ENCODE measurements around the gene SMOC2.

Gene SMOC2

GRCh38 chr6:168447282-168447681 lies 6.3 kb downstream of the SMOC2 start:
- Histone ChIP-seq H3K79me1 (ENCODE audit: low read length) (no peaks in the 10 kb centered on the region), H3K36me3 (ENCODE audit: control insufficient read depth, insufficient read depth, low read length) (no peaks in the 10 kb centered on the region), H3K4me2 (ENCODE audit: low read length) (no peak overlapping the region), H3K23ac (ENCODE audit: low read length) (no peak overlapping the region), H3K79me2 (ENCODE audit: control insufficient read depth, insufficient read depth, low read length) (no peaks in the 10 kb centered on the region), H3K27me3 (ENCODE audit: insufficient read depth, low read length, poor library complexity) (peaks cover 7% of the 10 kb centered on the region), H2BK120ac (ENCODE audit: low read depth, low read length) (no peak overlapping the region), H4K8ac (ENCODE audit: low read depth, low read length) (no peak overlapping the region), H3K9ac (ENCODE audit: low read length) (no peak overlapping the region), H2AK5ac (ENCODE audit: low read length) (no peak overlapping the region), H3K18ac (ENCODE audit: low read length) (no peak overlapping the region), H3K4me1 (ENCODE audit: control insufficient read depth, low read depth, low read length) (peaks cover 4% of the 10 kb centered on the region), H3K56ac (ENCODE audit: low read length) (no peak overlapping the region), H3K4ac (ENCODE audit: low read depth, low read length) (no peak overlapping the region), H2BK15ac (replicated peaks; ENCODE audit: low read depth) (no peak overlapping the region), H3K27ac (ENCODE audit: low read depth, low read length) (no peak overlapping the region), H2BK5ac (ENCODE audit: low read length) (no peak overlapping the region), H4K5ac (ENCODE audit: low read length) (no peak overlapping the region), H3K4me3 (ENCODE audit: low read length) (no peak overlapping the region)
- no CpG with 5 or more reads among the region's 4 CpGs for WGBS (ENCODE audit: extremely low coverage, insufficient coverage, low lambda C conversion rate)
- DNase-seq: no peak

GRCh38 chr6:168447700-168448099 lies 6.7 kb downstream of the SMOC2 start:
- DNase-seq: no peak
- Histone ChIP-seq H3K36me3 (ENCODE audit: control insufficient read depth, insufficient read depth, low read length) (no peaks in the 10 kb centered on the region), H3K18ac (ENCODE audit: low read length) (no peak overlapping the region), H3K4me2 (ENCODE audit: low read length) (no peak overlapping the region), H4K8ac (ENCODE audit: low read depth, low read length) (no peak overlapping the region), H3K27me3 (ENCODE audit: insufficient read depth, low read length, poor library complexity) (peaks cover 3% of the 10 kb centered on the region), H2BK120ac (ENCODE audit: low read depth, low read length) (no peak overlapping the region), H3K27ac (ENCODE audit: low read depth, low read length) (no peak overlapping the region), H4K5ac (ENCODE audit: low read length) (no peak overlapping the region), H2BK15ac (replicated peaks; ENCODE audit: low read depth) (no peak overlapping the region), H2AK5ac (ENCODE audit: low read length) (no peak overlapping the region), H3K4ac (ENCODE audit: low read depth, low read length) (no peak overlapping the region), H3K79me1 (ENCODE audit: low read length) (no peaks in the 10 kb centered on the region), H3K4me3 (ENCODE audit: low read length) (no peak overlapping the region), H3K4me1 (ENCODE audit: control insufficient read depth, low read depth, low read length) (peaks cover 3% of the 10 kb centered on the region), H3K23ac (ENCODE audit: low read length) (no peak overlapping the region), H3K56ac (ENCODE audit: low read length) (no peak overlapping the region), H3K79me2 (ENCODE audit: control insufficient read depth, insufficient read depth, low read length) (no peaks in the 10 kb centered on the region), H2BK5ac (ENCODE audit: low read length) (no peak overlapping the region), H3K9ac (ENCODE audit: low read length) (no peak overlapping the region)
- no CpG with 5 or more reads among the region's 3 CpGs for WGBS (ENCODE audit: extremely low coverage, insufficient coverage, low lambda C conversion rate)

- Histone ChIP-seq H3K56ac (ENCODE audit: low read length) (no peak overlapping the region), H3K4ac (ENCODE audit: low read depth, low read length) (no peak overlapping the region), H4K5ac (ENCODE audit: low read length) (no peak overlapping the region), H3K4me3 (ENCODE audit: low read length) (no peak overlapping the region), H3K18ac (ENCODE audit: low read length) (no peak overlapping the region), H3K36me3 (ENCODE audit: control insufficient read depth, insufficient read depth, low read length) (no peaks in the 10 kb centered on the region), H2BK5ac (ENCODE audit: low read length) (no peak overlapping the region), H3K9ac (ENCODE audit: low read length) (no peak overlapping the region), H4K8ac (ENCODE audit: low read depth, low read length) (no peak overlapping the region), H3K27me3 (ENCODE audit: insufficient read depth, low read length, poor library complexity) (no peaks in the 10 kb centered on the region), H3K27ac (ENCODE audit: low read depth, low read length) (no peak overlapping the region), H2AK5ac (ENCODE audit: low read length) (no peak overlapping the region), H2BK120ac (ENCODE audit: low read depth, low read length) (no peak overlapping the region), H3K23ac (ENCODE audit: low read length) (no peak overlapping the region), H3K4me1 (ENCODE audit: control insufficient read depth, low read depth, low read length) (no peaks in the 10 kb centered on the region), H2BK15ac (replicated peaks; ENCODE audit: low read depth) (no peak overlapping the region), H3K4me2 (ENCODE audit: low read length) (no peak overlapping the region), H3K79me2 (ENCODE audit: control insufficient read depth, insufficient read depth, low read length) (no peaks in the 10 kb centered on the region), H3K79me1 (ENCODE audit: low read length) (no peaks in the 10 kb centered on the region)
- no peak for DNase-seq
- 100% methylated on average over 4 of the region's 11 CpGs for WGBS (ENCODE audit: extremely low coverage, insufficient coverage, low lambda C conversion rate)
These were observed 7.4 kb downstream of the SMOC2 start for GRCh38 chr6:168448243-168448855.

GRCh38 chr6:168450917-168451316 lies 9.9 kb downstream of the SMOC2 start:
- H3K4me2 ChIP-seq (ENCODE audit: low read length): no peak overlapping the region
- H3K79me1 ChIP-seq (ENCODE audit: low read length): no peaks in the 10 kb centered on the region
- H3K36me3 ChIP-seq (ENCODE audit: control insufficient read depth, insufficient read depth, low read length): no peaks in the 10 kb centered on the region
- H3K4me1 ChIP-seq (ENCODE audit: control insufficient read depth, low read depth, low read length): no peaks in the 10 kb centered on the region
- no peak overlapping the region for H2AK5ac ChIP-seq (ENCODE audit: low read length)
- no peak overlapping the region for H4K8ac ChIP-seq (ENCODE audit: low read depth, low read length)
- H3K4me3 ChIP-seq (ENCODE audit: low read length): no peak overlapping the region
- DNase-seq: peak; percentile 62
- no peak overlapping the region for H3K27ac ChIP-seq (ENCODE audit: low read depth, low read length)
- no peak overlapping the region for H3K18ac ChIP-seq (ENCODE audit: low read length)
- no peak overlapping the region for H4K5ac ChIP-seq (ENCODE audit: low read length)
- H3K56ac ChIP-seq (ENCODE audit: low read length): no peak overlapping the region
- no peak overlapping the region for H2BK120ac ChIP-seq (ENCODE audit: low read depth, low read length)
- no peak overlapping the region for H2BK15ac ChIP-seq (replicated peaks; ENCODE audit: low read depth)
- no CpG with 5 or more reads among the region's 7 CpGs for WGBS (ENCODE audit: extremely low coverage, insufficient coverage, low lambda C conversion rate)
- H3K23ac ChIP-seq (ENCODE audit: low read length): no peak overlapping the region
- no peak overlapping the region for H3K9ac ChIP-seq (ENCODE audit: low read length)
- no peaks in the 10 kb centered on the region for H3K27me3 ChIP-seq (ENCODE audit: insufficient read depth, low read length, poor library complexity)
- H3K4ac ChIP-seq (ENCODE audit: low read depth, low read length): no peak overlapping the region
- no peak overlapping the region for H2BK5ac ChIP-seq (ENCODE audit: low read length)
- no peaks in the 10 kb centered on the region for H3K79me2 ChIP-seq (ENCODE audit: control insufficient read depth, insufficient read depth, low read length)

GRCh38 chr6:168451805-168452517 lies 11.0 kb downstream of the SMOC2 start:
- DNase-seq: peak; percentile 54
- WGBS (ENCODE audit: extremely low coverage, insufficient coverage, low lambda C conversion rate): no CpG with 5 or more reads among the region's 5 CpGs

More at GRCh38 chr6:168451805-168452517, 11.0 kb downstream of the SMOC2 start:
- H3K27ac ChIP-seq (ENCODE audit: low read depth, low read length): no peak overlapping the region
- H3K36me3 ChIP-seq (ENCODE audit: control insufficient read depth, insufficient read depth, low read length): no peaks in the 10 kb centered on the region
- no peak overlapping the region for H3K56ac ChIP-seq (ENCODE audit: low read length)
- H2BK120ac ChIP-seq (ENCODE audit: low read depth, low read length): no peak overlapping the region
- no peak overlapping the region for H4K5ac ChIP-seq (ENCODE audit: low read length)
- no peaks in the 10 kb centered on the region for H3K4me1 ChIP-seq (ENCODE audit: control insufficient read depth, low read depth, low read length)
- H2AK5ac ChIP-seq (ENCODE audit: low read length): no peak overlapping the region
- H3K27me3 ChIP-seq (ENCODE audit: insufficient read depth, low read length, poor library complexity): no peaks in the 10 kb centered on the region
- H2BK5ac ChIP-seq (ENCODE audit: low read length): no peak overlapping the region
- no peak overlapping the region for H3K4me3 ChIP-seq (ENCODE audit: low read length)
- no peak overlapping the region for H2BK15ac ChIP-seq (replicated peaks; ENCODE audit: low read depth)
- no peak overlapping the region for H3K4ac ChIP-seq (ENCODE audit: low read depth, low read length)
- H3K23ac ChIP-seq (ENCODE audit: low read length): no peak overlapping the region
- no peak overlapping the region for H3K9ac ChIP-seq (ENCODE audit: low read length)
- H3K18ac ChIP-seq (ENCODE audit: low read length): no peak overlapping the region
- no peak overlapping the region for H3K4me2 ChIP-seq (ENCODE audit: low read length)
- no peaks in the 10 kb centered on the region for H3K79me1 ChIP-seq (ENCODE audit: low read length)
- no peak overlapping the region for H4K8ac ChIP-seq (ENCODE audit: low read depth, low read length)
- H3K79me2 ChIP-seq (ENCODE audit: control insufficient read depth, insufficient read depth, low read length): no peaks in the 10 kb centered on the region

Measured in mesendoderm (in vitro differentiated cells).